ENCODE results near the gene IGF1R. TPM values are rescaled to one million over a fixed set of nuclear protein-coding genes. Genes with fewer than 3 reads are reported as not detected.

IGF1R gene
- polyA plus RNA-seq, 1 experiment: 21.6 TPM

DNA sequence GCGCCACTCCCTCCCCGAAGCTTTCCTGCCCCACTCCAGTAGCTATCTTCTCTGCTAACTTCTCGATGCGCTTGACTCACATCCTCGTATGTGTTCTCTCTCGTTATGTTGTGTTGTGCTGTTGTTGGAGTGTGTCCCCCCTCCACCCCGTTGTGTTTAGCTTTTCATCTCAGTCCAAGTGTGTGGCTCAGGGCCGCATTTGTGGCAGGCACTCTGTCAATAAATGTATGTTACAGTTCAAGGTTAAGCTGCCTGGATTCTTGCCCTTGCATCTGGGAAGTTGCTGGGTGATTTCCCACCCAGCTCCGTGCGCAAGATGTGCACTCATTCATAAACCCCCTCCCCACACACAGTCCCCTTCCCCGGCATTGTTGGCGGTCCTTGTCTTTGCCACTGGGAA is 287.4 kb downstream of the IGF1R start:
- Histone ChIP-seq H3K9me3 (ENCODE audit: control insufficient read depth, insufficient read depth, low read length) (no peaks in the 10 kb centered on the region; the same call in 1 of the 2 replicates), H3K27ac (ENCODE audit: low read depth, low read length) (no peak overlapping the region), H3K4me3 (ENCODE audit: low read depth, low read length) (no peak overlapping the region), H3K27me3 (ENCODE audit: control insufficient read depth, insufficient read depth, low read length) (no peaks in the 10 kb centered on the region)
- ChIA-PET CTCF (interaction anchor here (0.5 kb wide), 1 partner anchor 20 kb away, joined by 3 read pairs; no protein-coding TSS in a partner anchor), POLR2A (no interaction called here)
- TF ChIP-seq, protein P1, sequence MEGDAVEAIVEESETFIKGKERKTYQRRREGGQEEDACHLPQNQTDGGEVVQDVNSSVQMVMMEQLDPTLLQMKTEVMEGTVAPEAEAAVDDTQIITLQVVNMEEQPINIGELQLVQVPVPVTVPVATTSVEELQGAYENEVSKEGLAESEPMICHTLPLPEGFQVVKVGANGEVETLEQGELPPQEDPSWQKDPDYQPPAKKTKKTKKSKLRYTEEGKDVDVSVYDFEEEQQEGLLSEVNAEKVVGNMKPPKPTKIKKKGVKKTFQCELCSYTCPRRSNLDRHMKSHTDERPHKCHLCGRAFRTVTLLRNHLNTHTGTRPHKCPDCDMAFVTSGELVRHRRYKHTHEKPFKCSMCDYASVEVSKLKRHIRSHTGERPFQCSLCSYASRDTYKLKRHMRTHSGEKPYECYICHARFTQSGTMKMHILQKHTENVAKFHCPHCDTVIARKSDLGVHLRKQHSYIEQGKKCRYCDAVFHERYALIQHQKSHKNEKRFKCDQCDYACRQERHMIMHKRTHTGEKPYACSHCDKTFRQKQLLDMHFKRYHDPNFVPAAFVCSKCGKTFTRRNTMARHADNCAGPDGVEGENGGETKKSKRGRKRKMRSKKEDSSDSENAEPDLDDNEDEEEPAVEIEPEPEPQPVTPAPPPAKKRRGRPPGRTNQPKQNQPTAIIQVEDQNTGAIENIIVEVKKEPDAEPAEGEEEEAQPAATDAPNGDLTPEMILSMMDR (IDR thresholded peaks at IDR 0.05; ENCODE audit: low read depth, low read length): no peak
- DNase-seq (ENCODE audit: low read depth, low spot score): no peak

DNA sequence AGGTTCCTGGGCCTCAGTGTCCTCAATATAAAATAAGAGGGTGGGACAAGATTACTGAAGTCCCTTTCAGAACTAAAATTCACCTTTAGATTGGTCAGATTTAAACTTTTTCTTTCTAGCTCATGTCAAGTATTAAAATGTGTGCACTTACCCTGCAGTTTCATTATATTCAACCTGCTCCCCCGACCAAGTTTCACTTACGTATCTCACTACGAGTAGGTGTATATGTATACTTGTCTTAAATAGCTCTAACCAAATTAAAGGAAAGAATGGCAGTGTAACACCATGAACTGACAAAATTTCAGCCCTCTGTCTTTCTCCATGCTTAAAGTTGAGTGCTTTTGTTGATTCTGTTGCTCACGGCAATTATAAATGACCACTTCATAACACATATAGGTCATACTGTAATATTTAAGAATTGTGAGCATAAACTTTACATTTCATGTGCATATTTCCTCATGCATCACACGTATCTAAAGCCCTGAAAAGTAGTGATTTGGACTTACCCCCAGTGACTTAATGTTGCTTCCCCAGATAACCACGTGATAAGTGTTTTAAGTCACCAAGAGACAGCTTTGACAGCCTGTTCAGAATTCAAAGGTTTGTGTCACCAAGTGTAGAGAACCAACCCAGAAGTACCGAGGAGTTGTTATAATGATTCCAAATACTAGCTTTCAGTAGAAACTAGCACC is 289.2 kb downstream of the IGF1R start:
- Histone ChIP-seq H3K4me3 (ENCODE audit: low read depth, low read length) (no peak overlapping the region), H3K27ac (ENCODE audit: low read depth, low read length) (no peak overlapping the region), H3K9me3 (ENCODE audit: control insufficient read depth, insufficient read depth, low read length) (no peaks in the 10 kb centered on the region; the same call in 1 of the 2 replicates), H3K27me3 (ENCODE audit: control insufficient read depth, insufficient read depth, low read length) (no peaks in the 10 kb centered on the region)
- no peak for DNase-seq (ENCODE audit: low read depth, low spot score)
- ChIA-PET CTCF (interaction anchor here (0.6 to 1.4 kb wide), 3 partner anchors 139 to 276 kb away, joined by 3 read pairs; no protein-coding TSS in a partner anchor), POLR2A (no interaction called here)
- TF ChIP-seq, protein P1 (IDR thresholded peaks at IDR 0.05; ENCODE audit: low read depth, low read length): no peak

DNA sequence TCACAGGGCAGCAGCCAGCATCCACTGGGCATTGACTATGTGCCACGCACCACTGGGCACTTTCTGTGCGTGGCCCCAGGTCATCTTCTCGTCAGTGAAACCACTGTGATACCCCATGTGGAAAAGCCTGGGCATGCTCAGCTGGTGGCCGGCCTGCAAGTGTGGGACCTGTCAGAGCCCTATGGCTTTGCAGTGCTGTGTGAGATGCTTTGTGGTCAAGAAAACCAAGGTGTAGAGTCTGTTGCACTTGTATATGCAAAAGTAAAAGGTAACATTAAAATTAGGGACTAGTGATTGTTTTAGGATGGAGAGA is 289.7 kb downstream of the IGF1R start:
- H3K27ac ChIP-seq (ENCODE audit: low read depth, low read length): no peak overlapping the region
- TF ChIP-seq, protein P1 (IDR thresholded peaks at IDR 0.05; ENCODE audit: low read depth, low read length): no peak
- no peaks in the 10 kb centered on the region for H3K27me3 ChIP-seq (ENCODE audit: control insufficient read depth, insufficient read depth, low read length)
- CTCF ChIA-PET: interaction anchor here (0.6 to 1.2 kb wide), 2 partner anchors 138 to 275 kb away, joined by 3 read pairs; no protein-coding TSS in a partner anchor
- H3K9me3 ChIP-seq (ENCODE audit: control insufficient read depth, insufficient read depth, low read length): no peaks in the 10 kb centered on the region; the same call in 1 of the 2 replicates
- DNase-seq (ENCODE audit: low read depth, low spot score): no peak
- no peak overlapping the region for H3K4me3 ChIP-seq (ENCODE audit: low read depth, low read length)
- POLR2A ChIA-PET: no interaction called here

DNA sequence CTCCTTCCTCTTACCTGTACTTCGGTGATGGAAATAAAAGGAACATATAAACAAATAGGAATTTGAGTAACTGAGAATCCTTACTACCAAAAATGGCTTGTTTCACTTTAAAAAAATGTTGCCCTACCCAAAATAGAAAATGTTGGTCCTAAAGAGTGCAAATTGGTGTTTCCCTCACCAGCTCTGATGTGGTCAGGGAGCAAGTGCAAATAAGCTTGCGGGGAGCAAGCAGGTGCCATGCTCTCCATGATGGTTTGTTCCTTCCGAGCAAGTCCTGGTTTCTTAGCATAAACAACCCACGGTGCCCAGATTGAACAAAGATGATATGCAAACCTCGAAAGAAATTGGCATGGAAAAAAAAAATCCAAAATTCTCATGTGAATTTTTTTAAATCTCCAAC is 290.5 kb downstream of the IGF1R start:
- ChIA-PET CTCF (interaction anchor here (1.2 kb wide), 1 partner anchor 137 kb away, joined by 3 read pairs; no protein-coding TSS in a partner anchor), POLR2A (no interaction called here)
- no peak for DNase-seq (ENCODE audit: low read depth, low spot score)
- Histone ChIP-seq H3K27ac (ENCODE audit: low read depth, low read length) (no peak overlapping the region), H3K4me3 (ENCODE audit: low read depth, low read length) (no peak overlapping the region), H3K9me3 (ENCODE audit: control insufficient read depth, insufficient read depth, low read length) (no peaks in the 10 kb centered on the region; the same call in 1 of the 2 replicates), H3K27me3 (ENCODE audit: control insufficient read depth, insufficient read depth, low read length) (no peaks in the 10 kb centered on the region)
- TF ChIP-seq, protein P1 (IDR thresholded peaks at IDR 0.05; ENCODE audit: low read depth, low read length): no peak

DNA sequence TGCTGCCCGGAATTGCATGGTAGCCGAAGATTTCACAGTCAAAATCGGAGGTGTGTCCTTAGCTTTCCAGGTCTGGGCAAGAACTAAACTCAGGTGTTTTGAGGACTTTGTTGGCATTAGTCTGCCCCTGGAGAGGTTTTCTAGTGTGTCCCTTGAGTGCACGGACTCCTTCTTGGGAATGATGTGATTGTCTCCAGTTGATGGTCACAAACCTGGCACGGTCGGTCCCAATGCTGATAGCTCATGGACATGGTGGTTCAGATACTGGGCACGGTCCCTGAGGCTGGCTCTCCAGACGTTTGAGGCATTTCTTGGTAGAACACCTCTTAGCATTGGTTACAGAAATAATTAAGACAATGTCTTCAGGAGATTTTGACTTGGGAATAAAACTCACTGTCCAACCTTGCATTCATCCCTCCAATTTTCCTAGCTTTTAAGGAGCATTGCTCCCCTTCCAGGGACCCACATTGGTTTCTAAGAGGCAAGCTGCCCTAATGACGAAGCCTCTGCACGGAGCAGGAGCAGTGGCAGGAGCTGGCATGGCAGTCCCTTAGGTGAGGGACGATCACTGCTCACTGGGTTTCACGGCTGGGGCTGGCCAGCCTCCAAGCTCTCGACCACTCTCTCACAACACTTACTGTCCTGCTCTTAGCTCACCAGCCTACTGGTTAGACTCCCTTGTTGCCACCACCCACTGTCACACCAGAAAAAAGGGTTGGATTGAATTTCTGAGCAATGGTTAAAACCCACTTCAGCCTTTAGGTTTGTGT is 291.2 kb downstream of the IGF1R start:
- Histone ChIP-seq H3K27ac (ENCODE audit: low read depth, low read length) (no peak overlapping the region), H3K4me3 (ENCODE audit: low read depth, low read length) (no peak overlapping the region), H3K27me3 (ENCODE audit: control insufficient read depth, insufficient read depth, low read length) (no peaks in the 10 kb centered on the region), H3K9me3 (ENCODE audit: control insufficient read depth, insufficient read depth, low read length) (no peaks in the 10 kb centered on the region; the same call in 1 of the 2 replicates)
- ChIA-PET POLR2A (no interaction called here), CTCF (no interaction called here)
- DNase-seq (ENCODE audit: low read depth, low spot score): no peak
- TF ChIP-seq, protein P1 (IDR thresholded peaks at IDR 0.05; ENCODE audit: low read depth, low read length): no peak

Data from AG04450 (cell line).